ENCODE measurements around the gene KLHL29. TPM values are rescaled to one million over a fixed set of nuclear protein-coding genes. Genes with fewer than 3 reads are reported as not detected.

KLHL29 gene
- total RNA-seq, 1 donor from 2014 or later, result 5.0 TPM

- DNase-seq (ENCODE audit: low read depth) (no peak), FAIRE-seq (no peak)
- TF ChIP-seq CTCF (IDR thresholded peaks at IDR 0.05; ENCODE audit: insufficient read depth, low read length, severe bottlenecking), result no peak
- H3K4me3 ChIP-seq (ENCODE audit: low read depth, low read length), result no peak overlapping the region
- H3K36me3 ChIP-seq (ENCODE audit: control insufficient read depth, insufficient read depth, low read length), result peaks cover 9% of the 10 kb centered on the region
- H3K27me3 ChIP-seq (ENCODE audit: control insufficient read depth, insufficient read depth, low read length), result no peaks in the 10 kb centered on the region
Observed at GRCh38 chr2:23703583-23704385, 318.8 kb downstream of the KLHL29 start.

GRCh38 chr2:23705771-23706612 lies 321.0 kb downstream of the KLHL29 start:
- Histone ChIP-seq H3K27me3 (ENCODE audit: control insufficient read depth, insufficient read depth, low read length) (no peaks in the 10 kb centered on the region), H3K4me3 (ENCODE audit: low read depth, low read length) (no peak overlapping the region), H3K36me3 (ENCODE audit: control insufficient read depth, insufficient read depth, low read length) (peaks cover 6% of the 10 kb centered on the region)
- DNase-seq (ENCODE audit: low read depth), result no peak
- peak; percentile 60 for FAIRE-seq
- TF ChIP-seq CTCF (IDR thresholded peaks at IDR 0.05; ENCODE audit: insufficient read depth, low read length, severe bottlenecking), result no peak

- Histone ChIP-seq H3K27me3 (ENCODE audit: control insufficient read depth, insufficient read depth, low read length) (no peaks in the 10 kb centered on the region), H3K36me3 (ENCODE audit: control insufficient read depth, insufficient read depth, low read length) (peaks cover 6% of the 10 kb centered on the region), H3K4me3 (ENCODE audit: low read depth, low read length) (no peak overlapping the region)
- DNase-seq (ENCODE audit: low read depth), result no peak
- no peak for TF ChIP-seq CTCF (IDR thresholded peaks at IDR 0.05; ENCODE audit: insufficient read depth, low read length, severe bottlenecking)
- no peak for FAIRE-seq
Observed at GRCh38 chr2:23706613-23707078, 321.7 kb downstream of the KLHL29 start.

- no peak for FAIRE-seq
Observed at GRCh38 chr2:23707096-23707495, 322.1 kb downstream of the KLHL29 start.

GRCh38 chr2:23708771-23709170 lies 323.8 kb downstream of the KLHL29 start:
- DNase-seq (ENCODE audit: low read depth), result no peak
- FAIRE-seq, result no peak
- H3K36me3 ChIP-seq (ENCODE audit: control insufficient read depth, insufficient read depth, low read length), result peaks cover 6% of the 10 kb centered on the region
- no peak overlapping the region for H3K4me3 ChIP-seq (ENCODE audit: low read depth, low read length)
- no peaks in the 10 kb centered on the region for H3K27me3 ChIP-seq (ENCODE audit: control insufficient read depth, insufficient read depth, low read length)
- no peak for TF ChIP-seq CTCF (IDR thresholded peaks at IDR 0.05; ENCODE audit: insufficient read depth, low read length, severe bottlenecking)

More at GRCh38 chr2:23707096-23707495, 322.1 kb downstream of the KLHL29 start:
- TF ChIP-seq CTCF (IDR thresholded peaks at IDR 0.05; ENCODE audit: insufficient read depth, low read length, severe bottlenecking), result no peak
- H3K4me3 ChIP-seq (ENCODE audit: low read depth, low read length), result no peak overlapping the region
- DNase-seq (ENCODE audit: low read depth), result no peak
- H3K27me3 ChIP-seq (ENCODE audit: control insufficient read depth, insufficient read depth, low read length), result no peaks in the 10 kb centered on the region
- H3K36me3 ChIP-seq (ENCODE audit: control insufficient read depth, insufficient read depth, low read length), result peaks cover 6% of the 10 kb centered on the region
